Trophoblast cell (in vitro differentiated cells and primary cell): ENCODE data around the gene RBM12.
"Not testable (repeated sequence)": the region's sequence is repeated elsewhere in the genome, so short reads cannot be mapped to it uniquely, and the experiment has no call there.

Source experiments
- DNase-seq, 2 donors: peaks; one replicate each; pipeline ENCODE4 v3.0.0-alpha.2; 2016
- H2AFZ ChIP-seq: 2 replicates; pipeline ENCODE4 v1.6.1; 2013; ENCODE audit warnings: low read length, moderate library complexity, mild to moderate bottlenecking; ENCODE audit not compliant: insufficient read depth, poor library complexity
- H2AK5ac ChIP-seq: 2 replicates; pipeline ENCODE4 v1.6.1; 2013; ENCODE audit warnings: mild to moderate bottlenecking, low read length
- H2BK120ac ChIP-seq: 2 replicates; pipeline ENCODE4 v1.6.1; 2013; ENCODE audit warnings: low read length, mild to moderate bottlenecking, moderate library complexity; ENCODE audit not compliant: insufficient read depth, poor library complexity
- H2BK12ac ChIP-seq: 2 replicates; pipeline ENCODE4 v1.6.1; 2013; ENCODE audit warnings: mild to moderate bottlenecking, low read length, moderate library complexity
- H2BK5ac ChIP-seq: 2 replicates; pipeline ENCODE4 v1.6.1; 2013; ENCODE audit warnings: low read length, low read depth, moderate library complexity, mild to moderate bottlenecking; ENCODE audit not compliant: poor library complexity
- H3K14ac ChIP-seq: 2 replicates; pipeline ENCODE4 v1.6.1; 2013; ENCODE audit warnings: mild to moderate bottlenecking, low read length
- H3K18ac ChIP-seq: 2 replicates; pipeline ENCODE4 v1.6.1; 2013; ENCODE audit warnings: mild to moderate bottlenecking, low read length
- H3K23ac ChIP-seq: 2 replicates; pipeline ENCODE4 v1.6.1; 2013; ENCODE audit warnings: low read length
- H3K27ac ChIP-seq: 2 replicates; pipeline ENCODE4 v1.5.1; 2013; ENCODE audit warnings: low read depth, mild to moderate bottlenecking, inconsistent platforms, low read length, moderate library complexity
- H3K27me3 ChIP-seq: 2 replicates; pipeline ENCODE4 v1.6.1; 2013; ENCODE audit warnings: inconsistent platforms, mild to moderate bottlenecking, low read length, moderate library complexity; ENCODE audit not compliant: insufficient read depth
- H3K36me3 ChIP-seq, 2 experiments: 1 replicate in 1 of 2; 2 replicates in 1 of 2; pipeline ENCODE4 v1.6.1; 2013; ENCODE audit warnings: low read length in 2 of 2, mild to moderate bottlenecking in 2 of 2, moderate library complexity in 1 of 2; ENCODE audit not compliant: insufficient read depth in 2 of 2, control insufficient read depth in 1 of 2
- H3K4ac ChIP-seq: 2 replicates; pipeline ENCODE4 v1.6.1; 2013; ENCODE audit warnings: low read depth, mild to moderate bottlenecking, low read length, moderate library complexity
- H3K4me1 ChIP-seq, 2 experiments: 1 replicate in 1 of 2; 2 replicates in 1 of 2; pipeline ENCODE4 v1.6.1; 2013; ENCODE audit warnings: low read length in 2 of 2, mild to moderate bottlenecking in 2 of 2, moderate library complexity in 1 of 2; ENCODE audit not compliant: insufficient read depth in 2 of 2, control insufficient read depth in 1 of 2
- H3K4me2 ChIP-seq: 2 replicates; pipeline ENCODE4 v1.6.1; 2013; ENCODE audit warnings: inconsistent platforms, mild to moderate bottlenecking, low read length, moderate library complexity
- H3K4me3 ChIP-seq: 2 replicates; pipeline ENCODE4 v1.5.1; 2013; ENCODE audit warnings: mild to moderate bottlenecking, low read depth, low read length, inconsistent platforms
- H3K79me1 ChIP-seq: one replicate; pipeline ENCODE4 v1.6.1; 2013; ENCODE audit warnings: low read length
- H3K79me2 ChIP-seq: 2 replicates; pipeline ENCODE4 v1.6.1; 2013; ENCODE audit warnings: low read length, mild to moderate bottlenecking; ENCODE audit not compliant: control insufficient read depth, insufficient read depth, poor library complexity
- H3K9ac ChIP-seq: 2 replicates; pipeline ENCODE4 v1.6.1; 2013; ENCODE audit warnings: mild to moderate bottlenecking, low read length
- H3K9me3 ChIP-seq: 2 replicates; pipeline ENCODE4 v1.6.1; 2013; ENCODE audit warnings: low read depth, mild to moderate bottlenecking, control low read depth, inconsistent platforms, low read length; ENCODE audit not compliant: insufficient read depth
- H4K12ac ChIP-seq: 2 replicates; pipeline ENCODE4 v1.6.1; 2013; ENCODE audit warnings: low read depth, mild to moderate bottlenecking, low read length, moderate library complexity
- H4K8ac ChIP-seq: 2 replicates; pipeline ENCODE4 v1.6.1; 2013; ENCODE audit warnings: low read depth, mild to moderate bottlenecking, low read length, moderate library complexity
- H4K91ac ChIP-seq: one replicate; pipeline ENCODE4 v1.6.1; 2013; ENCODE audit warnings: low read depth, mild to moderate bottlenecking, low read length, moderate library complexity
- WGBS: extraction: QIAGEN DNeasy Blood & Tissue Kit; methylation state at CpG from one replicate; pipeline ENCODE4 v1.1.7; 2013; ENCODE audit warnings: missing lambda C conversion rate; ENCODE audit not compliant: insufficient read length, insufficient coverage; ENCODE audit errors: extremely low coverage; 5-methylcytosine and 5-hydroxymethylcytosine counted together

Gene RBM12

DNA sequence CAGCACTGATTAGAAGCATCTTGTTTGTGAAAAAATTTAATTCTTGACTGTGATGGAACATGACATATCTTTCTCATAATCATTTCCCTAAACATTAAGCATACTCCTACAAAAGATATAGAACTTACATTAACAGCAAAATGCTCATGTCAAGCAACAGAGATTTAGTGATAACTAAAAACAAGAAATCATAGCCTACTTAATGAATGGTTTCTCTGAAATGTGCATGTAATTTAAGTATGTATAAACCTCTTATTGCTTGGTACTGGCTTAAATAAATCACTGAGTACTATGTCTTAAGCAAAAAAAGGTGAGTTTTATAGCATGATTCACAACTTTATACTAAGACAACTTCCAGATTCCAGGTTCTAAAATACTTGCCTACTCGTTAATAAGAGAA lies 43.8 kb upstream of the RBM12 start:
- Histone ChIP-seq H3K4me1 (no peaks in the 10 kb centered on the region), H3K79me1 (no peaks in the 10 kb centered on the region), H3K4me3 (no peak overlapping the region), H3K9ac (no peak overlapping the region), H3K9me3 (no peaks in the 10 kb centered on the region), H3K27me3 (no peaks in the 10 kb centered on the region), H3K23ac (no peak overlapping the region), H2AFZ (no peak overlapping the region), H3K4me2 (no peak overlapping the region), H2BK12ac (no peak overlapping the region), H2BK120ac (no peak overlapping the region), H4K8ac (no peak overlapping the region), H3K79me2 (no peaks in the 10 kb centered on the region), H4K91ac (no peak overlapping the region), H4K12ac (no peak overlapping the region), H3K4ac (no peak overlapping the region), H2BK5ac (no peak overlapping the region), H2AK5ac (no peak overlapping the region), H3K18ac (no peak overlapping the region), H3K14ac (no peak overlapping the region), H3K36me3 (peaks cover 27 to 33% of the 10 kb centered on the region in 2 experiments), H3K27ac (no peak overlapping the region)
- no peak for DNase-seq
- no CpG with 5 or more reads among the region's 1 CpG for WGBS

DNA sequence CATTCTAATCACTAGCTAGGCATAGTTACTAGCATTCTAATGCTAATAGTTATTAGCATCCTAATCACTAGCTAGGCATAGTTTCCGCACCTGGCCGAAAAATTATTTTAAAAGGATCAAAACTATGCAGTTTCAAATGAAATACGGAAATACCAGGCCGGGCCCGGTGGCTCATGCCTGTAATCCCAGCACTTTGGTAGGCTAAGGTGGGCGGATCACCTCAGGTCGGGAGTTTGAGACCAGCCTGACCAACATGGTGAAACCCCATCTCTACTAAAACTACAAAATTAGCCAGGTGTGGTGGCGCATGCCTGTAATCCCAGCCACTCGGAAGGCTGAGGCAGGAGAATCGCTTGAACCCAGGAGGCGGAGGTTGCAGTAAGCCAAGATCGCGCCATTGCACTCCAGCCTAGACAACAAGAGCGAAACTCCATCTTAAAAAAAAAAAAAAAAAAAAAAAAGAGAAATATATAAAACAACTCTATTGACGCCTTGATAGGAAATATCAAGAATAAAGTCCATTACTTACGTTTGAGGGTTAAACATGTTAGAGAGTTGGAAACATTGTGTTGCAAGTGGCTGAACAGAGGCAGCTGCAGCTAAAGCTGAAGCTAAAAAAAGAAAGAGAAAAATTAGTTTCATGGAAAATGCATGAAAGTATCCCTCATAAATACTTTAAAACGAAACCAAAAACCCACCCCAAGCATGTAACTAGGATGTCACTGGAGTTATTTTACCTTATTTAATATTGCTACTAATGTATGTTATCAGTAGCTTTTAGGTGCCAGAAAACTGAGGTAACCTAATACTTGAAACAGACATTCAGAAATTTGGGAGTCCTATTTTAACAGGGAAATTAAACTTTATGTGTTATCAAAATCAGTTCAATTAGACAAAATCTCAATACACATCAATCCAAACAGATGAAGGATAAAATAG lies 42.2 kb upstream of the RBM12 start:
- WGBS: no CpG with 5 or more reads among the region's 17 CpGs
- H3K27me3 ChIP-seq, H2BK120ac ChIP-seq: not testable (repeated sequence)

DNA sequence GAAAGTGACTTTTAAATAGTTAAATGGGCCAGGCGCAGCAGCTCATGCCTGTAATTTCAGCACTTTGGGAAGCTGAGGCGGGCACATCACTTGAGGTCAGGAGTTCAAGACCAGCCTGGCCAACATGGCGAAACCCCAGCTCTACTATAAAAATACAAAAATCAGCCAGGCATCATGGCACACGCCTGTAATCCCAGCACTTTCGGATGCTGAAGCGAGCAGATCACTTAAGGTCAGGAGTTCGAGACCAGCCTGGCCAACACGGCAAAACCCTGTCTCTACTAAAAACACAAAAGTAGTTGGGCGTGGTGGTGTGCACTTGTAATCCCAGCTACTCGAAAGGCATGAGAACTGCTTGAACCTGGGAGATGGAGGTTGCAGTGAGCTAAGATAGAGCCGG lies 41.2 kb upstream of the RBM12 start:
- not testable (repeated sequence) for H3K4ac ChIP-seq, H4K8ac ChIP-seq
- WGBS: no CpG with 5 or more reads among the region's 11 CpGs

More for the DNA sequence above, 42.2 kb upstream of the RBM12 start:
- not testable (repeated sequence) for H2BK12ac ChIP-seq, H3K4me1 ChIP-seq, H3K4me2 ChIP-seq, H3K4me3 ChIP-seq, H3K18ac ChIP-seq, H2AFZ ChIP-seq, H4K12ac ChIP-seq, H2BK5ac ChIP-seq, H4K8ac ChIP-seq, H3K4ac ChIP-seq, H3K23ac ChIP-seq, H3K9ac ChIP-seq, DNase-seq, H3K14ac ChIP-seq, H3K79me2 ChIP-seq, H2AK5ac ChIP-seq, H3K9me3 ChIP-seq, H3K27ac ChIP-seq, H3K79me1 ChIP-seq, H4K91ac ChIP-seq
- H3K36me3 ChIP-seq: peaks cover 16 to 27% of the 10 kb centered on the region in 2 experiments

DNA sequence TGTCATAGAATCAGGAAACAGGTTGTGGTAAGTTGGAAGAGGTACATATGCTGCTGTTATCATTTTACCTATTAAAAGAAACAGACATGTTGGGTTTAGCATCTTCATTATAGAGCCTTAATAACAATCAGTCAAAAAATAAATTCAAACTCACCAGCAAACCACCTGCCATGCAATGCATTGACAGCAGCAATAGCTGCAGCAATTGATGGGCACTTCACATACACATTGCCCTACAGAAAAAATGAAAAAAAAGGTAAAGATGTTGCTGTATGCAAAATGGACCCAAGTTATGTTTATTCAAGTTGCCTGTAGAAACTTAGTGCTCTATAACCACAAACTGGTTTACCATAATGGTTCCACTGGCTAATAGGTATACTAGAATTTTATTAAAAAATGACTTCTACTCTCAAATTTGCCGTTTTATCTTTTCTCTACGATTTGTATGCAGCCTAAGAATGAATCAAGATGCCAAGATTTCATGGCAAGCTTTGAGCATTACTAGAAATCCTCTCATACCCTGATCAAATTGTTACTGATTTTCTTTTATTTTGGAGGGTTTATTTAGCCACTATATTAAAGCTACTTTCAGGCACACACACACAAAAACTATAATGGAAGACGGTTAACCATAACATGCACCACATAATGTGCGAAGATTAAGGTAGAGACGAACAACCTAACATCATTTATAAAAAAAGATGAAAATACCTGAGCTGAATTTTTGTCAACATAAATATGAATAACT lies 40.0 kb upstream of the RBM12 start:
- H2AK5ac ChIP-seq: no peak overlapping the region
- no peak overlapping the region for H3K23ac ChIP-seq
- no peak overlapping the region for H2BK120ac ChIP-seq
- peaks cover 15 to 27% of the 10 kb centered on the region in 2 experiments for H3K36me3 ChIP-seq
- no peaks in the 10 kb centered on the region for H3K9me3 ChIP-seq
- no peak overlapping the region for H4K8ac ChIP-seq
- H3K18ac ChIP-seq: no peak overlapping the region
- no peak overlapping the region for H2AFZ ChIP-seq
- no peak overlapping the region for H3K4me3 ChIP-seq
- H3K79me2 ChIP-seq: no peaks in the 10 kb centered on the region
- DNase-seq: no peak
- no peak overlapping the region for H3K14ac ChIP-seq
- no peaks in the 10 kb centered on the region for H3K4me1 ChIP-seq
- no peak overlapping the region for H3K4me2 ChIP-seq
- no peak overlapping the region for H3K4ac ChIP-seq
- H2BK5ac ChIP-seq: no peak overlapping the region
- no peaks in the 10 kb centered on the region for H3K27me3 ChIP-seq
- WGBS: no CpG with 5 or more reads among the region's 5 CpGs
- H4K12ac ChIP-seq: no peak overlapping the region
- H3K79me1 ChIP-seq: no peaks in the 10 kb centered on the region
- H3K27ac ChIP-seq: no peak overlapping the region
- no peak overlapping the region for H2BK12ac ChIP-seq
- H4K91ac ChIP-seq: no peak overlapping the region
- H3K9ac ChIP-seq: no peak overlapping the region

More for the DNA sequence above, 41.2 kb upstream of the RBM12 start:
- not testable (repeated sequence) for H4K12ac ChIP-seq, H3K4me2 ChIP-seq, H3K4me3 ChIP-seq, H3K79me1 ChIP-seq, H3K9me3 ChIP-seq, H3K27ac ChIP-seq, H2AK5ac ChIP-seq, H3K79me2 ChIP-seq, H3K9ac ChIP-seq, H3K27me3 ChIP-seq, H2BK5ac ChIP-seq, H2BK12ac ChIP-seq, H3K4me1 ChIP-seq, H2AFZ ChIP-seq, DNase-seq, H4K91ac ChIP-seq, H2BK120ac ChIP-seq, H3K23ac ChIP-seq, H3K14ac ChIP-seq, H3K18ac ChIP-seq
- peaks cover 15 to 27% of the 10 kb centered on the region in 2 experiments for H3K36me3 ChIP-seq
